Stimulated activated CD4-positive, alpha-beta T cell treated with anti-CD3 and anti-CD28 coated beads, Interleukin-2, amount 100 ng/mL, for 4 hours (primary cell): ENCODE results near the gene SPPL3.
"Not testable (repeated sequence)": the region's sequence is repeated elsewhere in the genome, so short reads cannot be mapped to it uniquely, and the experiment has no call there.

Experiments
- DNase-seq: peaks from one replicate; pipeline ENCODE4 v3.0.0-alpha.2; 2020; ENCODE audit warnings: low read depth

Gene SPPL3, protein sequence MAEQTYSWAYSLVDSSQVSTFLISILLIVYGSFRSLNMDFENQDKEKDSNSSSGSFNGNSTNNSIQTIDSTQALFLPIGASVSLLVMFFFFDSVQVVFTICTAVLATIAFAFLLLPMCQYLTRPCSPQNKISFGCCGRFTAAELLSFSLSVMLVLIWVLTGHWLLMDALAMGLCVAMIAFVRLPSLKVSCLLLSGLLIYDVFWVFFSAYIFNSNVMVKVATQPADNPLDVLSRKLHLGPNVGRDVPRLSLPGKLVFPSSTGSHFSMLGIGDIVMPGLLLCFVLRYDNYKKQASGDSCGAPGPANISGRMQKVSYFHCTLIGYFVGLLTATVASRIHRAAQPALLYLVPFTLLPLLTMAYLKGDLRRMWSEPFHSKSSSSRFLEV

DNA sequence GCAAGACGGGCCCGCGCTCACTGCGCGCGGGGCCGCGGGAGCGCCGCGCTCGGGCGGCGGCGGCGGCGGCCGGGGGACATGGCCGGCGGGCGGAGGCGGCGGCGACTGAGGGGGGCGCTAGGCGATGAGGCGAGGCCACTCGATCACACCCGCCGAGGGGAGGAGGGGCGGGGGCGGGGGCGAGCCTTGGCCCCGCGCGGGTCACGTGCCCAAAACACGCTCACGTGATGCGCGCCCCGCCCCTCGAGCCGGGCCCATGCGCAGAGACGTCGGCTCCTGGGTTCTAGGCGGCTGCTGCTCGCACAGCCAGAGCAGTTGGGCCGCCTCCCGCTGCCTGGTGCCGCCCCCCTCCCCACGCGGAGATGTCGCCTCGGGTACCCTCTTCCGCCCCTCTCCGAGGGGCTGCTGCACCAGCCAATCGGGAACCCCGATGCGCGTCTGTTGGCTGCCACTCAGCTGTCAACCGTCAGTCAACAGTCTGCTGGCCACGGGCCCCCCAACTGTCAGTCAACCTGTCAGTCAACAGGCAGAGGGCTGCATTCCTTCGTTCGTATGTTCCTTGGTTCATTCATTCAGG is at the start of gene SPPL3:
TSS of gene SPPL3 (minus strand) at position 162 of the 577 bp plus-strand sequence. CDS start 491 bp downstream, outside the sequence.
- DNase-seq, result peak; percentile 87

- DNase-seq, result no peak
Measured at GRCh38 chr12:120950807-120951206, 46.6 kb upstream of the SPPL3 start.

DNA sequence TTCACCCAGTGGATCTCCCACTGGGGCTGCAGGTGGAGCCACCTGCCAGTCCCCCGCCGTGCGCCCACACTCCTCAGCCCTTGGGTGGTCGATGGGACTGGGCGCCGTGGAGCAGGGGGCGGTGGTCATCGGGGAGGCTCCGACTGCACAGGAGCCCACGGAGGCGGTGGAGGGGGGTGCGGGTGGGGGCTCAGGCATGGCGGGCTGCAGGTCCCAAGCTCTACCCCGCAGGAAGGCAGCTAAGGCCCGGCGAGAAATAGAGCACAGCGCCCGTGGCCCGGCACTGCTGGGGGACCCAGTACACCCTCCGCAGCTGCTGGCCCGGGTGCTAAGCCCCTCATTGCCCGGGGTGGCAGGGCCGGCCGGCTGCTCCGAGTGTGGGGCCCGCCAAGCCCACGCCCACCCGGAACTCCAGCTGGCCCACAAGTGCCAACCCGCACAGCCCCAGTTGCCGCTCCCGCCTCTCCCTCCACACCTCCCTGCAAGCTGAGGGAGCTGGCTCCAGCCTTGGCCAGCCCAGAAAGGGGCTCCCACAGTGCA is 46.2 kb upstream of the SPPL3 start:
- not testable (repeated sequence) for DNase-seq

GRCh38 chr12:120945516-120945915 is 41.4 kb upstream of the SPPL3 start:
- DNase-seq, result not testable (repeated sequence)

- DNase-seq, result peak; percentile 22
Measured at GRCh38 chr12:120944645-120945217, 40.6 kb upstream of the SPPL3 start.

- DNase-seq, result no peak
Measured at GRCh38 chr12:120943482-120943881, 39.3 kb upstream of the SPPL3 start.

DNA sequence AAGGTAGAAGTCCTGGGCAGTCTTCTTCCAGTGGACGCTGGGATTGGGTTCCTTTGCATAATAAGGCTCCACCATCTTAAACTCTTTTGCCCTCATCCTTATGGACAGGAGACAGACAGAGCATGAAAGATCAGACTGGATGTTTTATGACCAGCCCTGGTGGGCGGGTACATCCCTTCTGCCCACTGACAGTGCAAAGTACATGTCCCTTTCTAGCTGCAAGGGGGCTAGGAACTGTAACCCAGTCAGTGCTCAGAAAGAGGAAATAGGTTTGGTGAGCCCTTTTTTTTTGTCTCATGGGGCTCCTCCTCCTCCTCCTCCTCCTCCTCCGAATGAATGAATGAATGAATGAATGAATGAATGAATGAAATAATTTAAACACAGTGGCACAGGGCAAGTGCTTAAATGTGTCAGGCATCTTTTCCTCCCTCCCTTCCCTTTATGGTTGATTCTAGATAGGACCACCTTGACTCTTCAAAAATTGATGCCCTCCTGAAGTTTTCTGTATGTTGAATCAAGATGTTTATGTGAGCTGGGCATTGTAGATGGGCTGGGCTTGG is 37.8 kb upstream of the SPPL3 start:
- no peak for DNase-seq

- DNase-seq, result no peak
Measured at GRCh38 chr12:120941412-120941811, 37.3 kb upstream of the SPPL3 start.

GRCh38 chr12:120940799-120941198 is 36.6 kb upstream of the SPPL3 start:
- DNase-seq, result no peak

GRCh38 chr12:120940006-120940405 is 35.8 kb upstream of the SPPL3 start:
- DNase-seq, result no peak

- no peak for DNase-seq
Measured at GRCh38 chr12:120939523-120939922, 35.4 kb upstream of the SPPL3 start.

- no peak for DNase-seq
Measured at GRCh38 chr12:120938496-120938895, 34.3 kb upstream of the SPPL3 start.

DNA sequence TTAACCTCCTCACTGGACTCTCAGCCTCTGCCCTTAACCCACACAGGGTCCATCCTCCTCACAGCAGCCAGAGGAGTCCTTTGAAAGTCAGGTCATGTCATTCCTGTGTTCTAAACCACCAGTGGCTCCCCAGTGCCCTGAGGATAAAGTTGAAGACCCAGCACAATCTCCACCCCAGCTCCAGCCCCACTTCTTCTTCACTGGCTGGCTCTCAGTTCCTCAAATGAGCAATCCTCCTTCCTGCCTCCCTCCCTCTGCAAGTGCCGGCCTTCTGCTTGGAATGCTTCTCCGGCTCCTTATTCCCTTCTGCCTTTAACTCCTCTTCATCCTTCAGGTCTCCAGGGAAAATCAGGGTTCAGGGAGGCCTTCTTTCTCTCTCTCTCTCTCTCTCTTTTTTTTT is 32.0 kb upstream of the SPPL3 start:
- DNase-seq, result no peak

DNA sequence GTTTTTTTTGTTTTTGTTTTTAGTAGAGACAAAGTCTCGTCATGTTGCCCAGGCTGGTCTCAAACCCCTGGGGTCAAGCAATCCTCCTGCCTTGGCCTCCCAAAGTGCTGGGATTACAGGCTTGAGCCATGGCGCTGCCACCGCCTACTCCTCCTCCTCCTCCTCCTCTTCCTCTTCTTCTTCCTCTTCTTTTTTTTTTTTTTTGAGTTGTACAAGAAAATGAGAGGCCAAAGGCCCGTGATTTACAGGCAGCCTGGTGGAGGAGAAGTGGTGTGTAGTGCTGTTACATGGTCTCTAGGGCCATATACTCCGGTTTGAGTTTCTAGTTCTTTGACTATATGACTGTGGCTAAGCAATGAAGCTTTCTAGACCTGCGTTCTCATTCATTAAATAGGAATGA is 29.6 kb upstream of the SPPL3 start:
- no peak for DNase-seq

GRCh38 chr12:120932956-120933526 is 28.9 kb upstream of the SPPL3 start:
- no peak for DNase-seq

GRCh38 chr12:120932058-120932457 is 27.9 kb upstream of the SPPL3 start:
- no peak for DNase-seq

DNA sequence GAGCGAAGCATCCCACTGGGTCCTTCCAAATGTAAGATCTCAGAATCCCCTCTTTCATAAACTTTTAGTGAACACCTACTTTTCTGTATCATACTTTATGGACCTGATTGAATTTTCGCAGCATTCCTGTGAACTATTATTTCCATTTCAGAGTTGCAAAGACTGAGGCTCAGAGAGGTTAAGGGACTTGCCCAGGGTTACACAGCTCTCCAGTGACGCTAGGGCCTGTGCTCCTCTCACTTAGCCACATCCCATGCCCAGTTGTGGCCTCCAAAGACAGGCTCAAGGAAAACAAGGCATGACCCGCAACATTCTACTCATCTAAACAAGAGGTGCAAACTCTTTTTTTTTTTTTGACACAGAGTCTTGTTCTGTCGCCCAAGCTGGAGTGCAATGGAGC is 25.9 kb upstream of the SPPL3 start:
- DNase-seq, result no peak

GRCh38 chr12:120928864-120929652 is 24.9 kb upstream of the SPPL3 start:
- DNase-seq, result no peak

DNA sequence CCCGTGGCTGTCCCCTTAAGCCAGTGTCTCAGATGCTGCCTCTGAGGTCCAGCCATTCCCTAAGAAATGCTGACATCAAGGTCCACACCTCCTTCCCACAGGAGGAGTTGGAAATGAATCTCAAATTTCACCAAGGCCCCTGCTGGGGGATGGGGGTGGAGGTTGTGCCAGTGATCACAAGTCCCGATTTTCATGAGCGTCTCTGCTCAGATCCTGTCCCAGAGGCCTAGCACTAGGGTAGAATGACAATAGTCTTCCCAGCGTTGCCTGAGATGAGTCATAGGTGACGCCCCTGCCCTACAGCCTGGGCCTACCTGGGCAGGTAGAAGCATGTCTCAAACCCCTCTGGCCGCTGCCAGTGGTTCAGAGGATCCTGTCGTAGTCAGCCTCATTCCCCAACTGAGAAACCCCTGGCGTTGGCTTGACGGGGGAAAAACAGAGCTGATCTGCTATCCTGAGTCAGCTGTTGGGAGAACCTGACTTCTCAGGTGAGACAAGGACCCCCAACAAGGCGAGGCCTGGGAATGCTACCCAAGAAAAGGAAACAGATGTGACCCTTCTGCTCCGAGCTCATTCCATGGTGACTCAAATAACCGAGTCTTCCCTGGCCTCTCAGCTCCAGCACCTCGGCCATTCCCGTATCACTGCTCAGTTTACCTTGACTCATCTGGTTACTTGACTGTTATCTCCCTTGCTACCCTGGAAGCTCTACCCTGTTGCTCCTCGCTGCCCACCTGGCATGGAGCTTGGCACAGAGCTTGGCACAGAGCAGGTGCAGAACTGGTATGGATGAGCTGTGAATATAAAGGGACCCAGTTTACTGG is 21.8 kb upstream of the SPPL3 start:
- no peak for DNase-seq

DNA sequence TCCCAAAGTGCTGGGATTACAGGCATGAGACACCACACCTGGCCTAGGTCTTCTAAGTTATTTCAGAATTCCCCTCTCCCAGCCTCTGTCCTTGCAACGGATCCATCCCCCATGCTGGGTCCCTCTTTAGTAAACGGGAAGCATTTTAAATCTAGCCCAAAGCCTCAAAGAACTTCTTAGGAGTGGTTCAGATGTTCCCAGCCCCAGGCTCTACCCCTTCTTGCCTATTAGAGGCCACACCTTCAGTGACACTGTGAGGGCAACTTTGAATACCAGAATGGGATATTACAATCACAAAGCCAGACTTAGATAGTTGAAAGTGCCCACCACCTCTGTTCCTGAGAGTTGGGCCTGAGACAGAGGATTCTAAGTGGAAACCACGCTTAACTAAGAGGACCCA is 18.1 kb upstream of the SPPL3 start:
- DNase-seq, result no peak

GRCh38 chr12:120921637-120922036 is 17.5 kb upstream of the SPPL3 start:
- DNase-seq, result no peak
